Calu3 (cell line): ENCODE results near the gene KCNN4. TPM values are rescaled to one million over a fixed set of nuclear protein-coding genes. Genes with fewer than 3 reads are reported as not detected.
"Not testable (repeated sequence)": the region's sequence is repeated elsewhere in the genome, so short reads cannot be mapped to it uniquely, and the experiment has no call there.

Experiments used
- BruUV-seq: library from RNA; stranded (reverse); fragments of 400-500 nt; replicated peaks from 2 replicates; lab custom pipeline; 2021; lab: Mats Ljungman, UMichigan
- CTCF ChIA-PET: fragments of 300-600 bp; sonication (Branson Sonifier 250); formaldehyde crosslinking; loops from one replicate; lab custom pipeline; 2022; ENCODE audit warnings: antibody characterized with exemption; lab: Charles Lee
- DNase-seq: peaks from one replicate; pipeline ENCODE4 v3.0.0; 2022
- H3K27ac Mint-ChIP-seq: one replicate; pipeline ENCODE4 v1.8.0; 2022; ENCODE audit warnings: mixed read lengths; ENCODE audit not compliant: unreplicated experiment
- H3K27me3 Mint-ChIP-seq: one replicate; pipeline ENCODE4 v1.8.0; 2022; ENCODE audit warnings: mixed read lengths; ENCODE audit not compliant: unreplicated experiment
- H3K36me3 Mint-ChIP-seq: one replicate; pipeline ENCODE4 v1.8.0; 2022; ENCODE audit warnings: mild to moderate bottlenecking, moderate library complexity, mixed read lengths; ENCODE audit not compliant: insufficient read depth, unreplicated experiment
- H3K4me1 Mint-ChIP-seq: one replicate; pipeline ENCODE4 v1.8.0; 2022; ENCODE audit warnings: mild to moderate bottlenecking, low read depth, mixed read lengths; ENCODE audit not compliant: unreplicated experiment
- H3K4me3 Mint-ChIP-seq: one replicate; pipeline ENCODE4 v1.8.0; 2022; ENCODE audit warnings: mild to moderate bottlenecking, low read depth, moderate library complexity, mixed read lengths; ENCODE audit not compliant: unreplicated experiment
- H3K9me3 Mint-ChIP-seq: one replicate; pipeline ENCODE4 v1.8.0; 2022; ENCODE audit warnings: low read depth, mixed read lengths; ENCODE audit not compliant: unreplicated experiment
- intact Hi-C: fragments of 100-400 bp; cut with micrococcal nuclease; formaldehyde crosslinking; loops from one replicate; pipeline ENCODE4 v1.10.0; 2022; ENCODE audit not compliant: unreplicated experiment
- total RNA-seq: library from RNA; stranded (reverse); gene quantifications from 2 replicates; pipeline ENCODE4 v1.2.3, GENCODE V29; 2022
- TF ChIP-seq, protein P1 (sequence below): fragments of 200-600 bp; IDR thresholded peaks from one replicate; pipeline ENCODE4 v1.8.0; 2022; ENCODE audit warnings: antibody characterized with exemption; ENCODE audit not compliant: unreplicated experiment

The KCNN4 gene
- total RNA-seq, 1 experiment from 2014 or later = 152 TPM

DNA sequence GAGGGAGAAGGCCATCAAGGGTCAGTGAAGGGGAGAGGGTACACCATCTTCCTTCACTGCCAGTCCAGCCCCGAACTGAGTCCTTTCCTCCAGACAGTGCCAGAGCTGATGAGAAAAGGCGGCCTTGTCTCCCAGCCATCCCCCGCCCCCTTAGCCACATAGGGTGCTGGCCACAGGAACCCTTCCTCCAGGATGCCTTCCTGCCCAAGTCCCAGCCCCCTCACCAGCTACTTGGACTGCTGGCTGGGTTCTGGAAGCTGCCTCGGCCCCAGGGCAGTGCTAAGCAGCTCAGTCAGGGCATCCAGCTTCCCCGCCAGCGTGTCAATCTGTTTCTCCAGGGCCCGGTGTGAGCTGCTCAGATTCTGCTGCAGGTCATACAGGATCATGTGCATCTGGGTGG is 13.5 kb downstream of the KCNN4 start:
- intact Hi-C loops = loop anchor here (2.0 kb wide), 1 partner anchor 17 kb away; no protein-coding TSS in a partner anchor
- CTCF ChIA-PET = interaction anchor here (1.2 to 3.1 kb wide), 3 partner anchors 8 to 42 kb away, joined by 4 to 27 read pairs (median 7); no protein-coding TSS in a partner anchor

GRCh38 chr19:43766755-43767043 is 14.1 kb downstream of the KCNN4 start:
- H3K36me3 Mint-ChIP-seq = peaks cover 60% of the 10 kb centered on the region
- H3K4me1 Mint-ChIP-seq = peaks cover 50% of the 10 kb centered on the region
- BruUV-seq = no TSS peak
- DNase-seq = no peak
- TF ChIP-seq, protein P1, sequence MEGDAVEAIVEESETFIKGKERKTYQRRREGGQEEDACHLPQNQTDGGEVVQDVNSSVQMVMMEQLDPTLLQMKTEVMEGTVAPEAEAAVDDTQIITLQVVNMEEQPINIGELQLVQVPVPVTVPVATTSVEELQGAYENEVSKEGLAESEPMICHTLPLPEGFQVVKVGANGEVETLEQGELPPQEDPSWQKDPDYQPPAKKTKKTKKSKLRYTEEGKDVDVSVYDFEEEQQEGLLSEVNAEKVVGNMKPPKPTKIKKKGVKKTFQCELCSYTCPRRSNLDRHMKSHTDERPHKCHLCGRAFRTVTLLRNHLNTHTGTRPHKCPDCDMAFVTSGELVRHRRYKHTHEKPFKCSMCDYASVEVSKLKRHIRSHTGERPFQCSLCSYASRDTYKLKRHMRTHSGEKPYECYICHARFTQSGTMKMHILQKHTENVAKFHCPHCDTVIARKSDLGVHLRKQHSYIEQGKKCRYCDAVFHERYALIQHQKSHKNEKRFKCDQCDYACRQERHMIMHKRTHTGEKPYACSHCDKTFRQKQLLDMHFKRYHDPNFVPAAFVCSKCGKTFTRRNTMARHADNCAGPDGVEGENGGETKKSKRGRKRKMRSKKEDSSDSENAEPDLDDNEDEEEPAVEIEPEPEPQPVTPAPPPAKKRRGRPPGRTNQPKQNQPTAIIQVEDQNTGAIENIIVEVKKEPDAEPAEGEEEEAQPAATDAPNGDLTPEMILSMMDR = no peak
- CTCF ChIA-PET = interaction anchor here (1.0 to 3.1 kb wide), 8 partner anchors 9 to 98 kb away, joined by 4 to 27 read pairs (median 6); partner anchors contain the start of gene KCNN4
- no peak overlapping the region for H3K4me3 Mint-ChIP-seq
- intact Hi-C loops = loop anchor here (2.0 kb wide), 1 partner anchor 18 kb away; no protein-coding TSS in a partner anchor
- H3K27me3 Mint-ChIP-seq = no peaks in the 10 kb centered on the region
- no peaks in the 10 kb centered on the region for H3K9me3 Mint-ChIP-seq
- H3K27ac Mint-ChIP-seq = peak overlapping the region; percentile 59

More for the DNA sequence above, 13.5 kb downstream of the KCNN4 start:
- peaks cover 60% of the 10 kb centered on the region for H3K36me3 Mint-ChIP-seq
- H3K4me3 Mint-ChIP-seq = no peak overlapping the region
- no peak for DNase-seq
- no peaks in the 10 kb centered on the region for H3K9me3 Mint-ChIP-seq
- TF ChIP-seq, protein P1 = no peak
- BruUV-seq = no TSS peak
- H3K27ac Mint-ChIP-seq = peak overlapping the region; percentile 20
- H3K4me1 Mint-ChIP-seq = peaks cover 44% of the 10 kb centered on the region
- no peaks in the 10 kb centered on the region for H3K27me3 Mint-ChIP-seq

GRCh38 chr19:43765109-43765876 is 15.5 kb downstream of the KCNN4 start:
- intact Hi-C loops = no loop called here
- Mint-ChIP-seq H3K27ac (peak overlapping the region; percentile 55), H3K4me1 (peaks cover 50% of the 10 kb centered on the region), H3K9me3 (no peaks in the 10 kb centered on the region), H3K36me3 (peaks cover 51% of the 10 kb centered on the region), H3K4me3 (no peak overlapping the region), H3K27me3 (no peaks in the 10 kb centered on the region)
- no TSS peak for BruUV-seq
- CTCF ChIA-PET = interaction anchor here (0.7 to 3.1 kb wide), 10 partner anchors 9 to 237 kb away, joined by 3 to 27 read pairs (median 4); partner anchors contain the start of gene KCNN4
- TF ChIP-seq, protein P1 = no peak
- peak; percentile 77 for DNase-seq

- intact Hi-C loops, H3K4me3 Mint-ChIP-seq, H3K9me3 Mint-ChIP-seq, DNase-seq, H3K27me3 Mint-ChIP-seq, BruUV-seq: not testable (repeated sequence)
- CTCF ChIA-PET = interaction anchor here (0.7 to 3.1 kb wide), 10 partner anchors 9 to 237 kb away, joined by 3 to 27 read pairs (median 4); partner anchors contain the start of gene KCNN4
- Mint-ChIP-seq H3K27ac (peak overlapping the region; percentile 55), H3K4me1 (peaks cover 51% of the 10 kb centered on the region), H3K36me3 (peaks cover 48% of the 10 kb centered on the region)
These were observed 16.1 kb downstream of the KCNN4 start for GRCh38 chr19:43764684-43765083.
